SK-N-DZ (cell line): Measurements from ENCODE around the gene STK24. TPM values are rescaled to one million over a fixed set of nuclear protein-coding genes. Genes with fewer than 3 reads are reported as not detected.
A peak's percentile ranks its signal among the peaks of the same experiment; 100 is the strongest.
"Not testable (repeated sequence)": the region's sequence is repeated elsewhere in the genome, so short reads cannot be mapped to it uniquely, and the experiment has no call there.

Source experiments
- DNase-seq: peaks from one replicate; pipeline ENCODE4 v3.0.0-alpha.2; 2015; ENCODE audit warnings: low spot score
- polyA plus RNA-seq, 2 experiments: library from polyadenylated mRNA; depleted of rRNA; stranded (reverse); fragments of >200 nt; gene quantifications; 2 replicates each; pipeline ENCODE4 v1.2.3, GENCODE V29; 2014

The STK24 gene
- 61.7 and 68.1 TPM in 2 replicates for polyA plus RNA-seq (2014; cell fraction: cytosol; rRNA removed)
- 36.7 and 43.0 TPM in 2 replicates for polyA plus RNA-seq (2014; cell fraction: nucleus; rRNA removed)

DNA sequence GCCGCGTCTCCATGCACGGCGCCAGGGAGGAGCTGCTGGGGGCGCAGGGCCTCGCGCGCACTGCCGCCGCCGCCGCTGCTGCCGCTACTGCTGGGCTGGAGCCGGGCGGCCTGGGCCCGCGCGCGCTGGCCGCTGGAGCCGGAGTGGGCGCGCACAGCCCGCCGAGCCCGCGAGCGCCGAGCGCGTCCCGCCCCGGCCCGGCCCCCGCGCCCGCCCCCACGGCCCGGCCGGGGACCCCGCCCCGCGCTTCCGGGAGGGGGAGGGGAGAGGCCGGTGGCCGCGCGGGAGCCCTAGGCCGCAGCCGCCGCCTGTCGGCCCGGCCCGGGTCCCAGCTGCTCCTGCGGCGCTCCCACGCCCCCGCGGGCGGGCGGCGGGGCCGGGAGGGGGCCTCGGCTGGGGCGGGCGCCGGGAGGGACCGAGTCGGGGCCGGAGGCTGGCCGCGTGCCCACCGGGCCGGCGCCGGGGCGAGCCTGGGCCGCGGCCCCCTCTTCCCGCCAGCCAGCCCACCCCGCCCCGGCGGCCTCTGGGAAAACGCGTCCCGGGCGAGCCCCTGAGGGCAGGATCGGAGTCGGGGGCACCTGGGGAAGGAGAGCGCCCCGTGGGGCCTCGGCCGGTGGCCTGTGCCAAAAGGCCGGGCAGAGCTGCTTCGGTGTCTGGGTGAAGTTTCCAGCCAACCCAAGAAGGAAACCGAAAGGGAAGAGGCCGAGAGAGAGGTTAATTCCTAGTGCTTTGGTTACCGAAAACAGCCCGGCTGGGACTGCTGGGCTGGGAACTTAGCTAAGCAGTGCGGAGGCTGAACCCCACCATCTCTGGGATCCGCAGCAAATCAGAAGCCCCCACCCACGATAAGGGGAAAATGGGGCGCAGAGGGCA lies at the start of gene STK24:
Gene STK24 (minus strand): TSS at position 145 of the 873 bp plus-strand sequence. CDS start 321 bp downstream, outside the sequence.
- peak; percentile 43 for DNase-seq

DNA sequence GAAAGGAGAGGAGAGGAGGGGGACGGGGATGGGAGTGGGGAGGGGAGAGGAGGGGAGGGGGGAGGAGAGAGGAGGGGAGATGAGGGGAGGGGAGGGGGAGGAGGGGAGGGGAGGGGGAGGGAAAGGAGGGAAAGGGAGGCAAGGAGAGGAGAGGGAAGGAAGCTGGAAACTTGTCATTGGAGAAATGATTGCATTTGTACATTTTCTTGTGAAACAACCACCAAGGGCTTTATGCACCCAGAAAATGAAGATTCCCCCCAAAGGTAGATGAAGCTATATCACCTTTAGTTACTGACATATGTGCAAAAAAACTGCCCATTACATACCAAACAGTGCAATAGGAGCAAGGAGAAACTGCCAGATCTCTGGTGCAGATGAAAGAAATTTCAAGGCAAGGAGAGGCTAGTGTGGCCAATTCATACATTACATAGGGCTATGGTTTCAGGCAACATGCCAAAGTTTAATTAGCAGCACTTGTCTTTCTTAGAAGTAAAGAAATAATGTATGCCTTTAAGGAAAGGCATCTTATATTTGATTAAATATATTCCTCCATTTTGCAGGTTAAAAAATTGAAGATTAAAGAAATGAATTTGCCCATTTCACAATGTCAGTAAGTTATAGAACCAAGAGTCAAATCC lies 49.5 kb upstream of the STK24 start:
- DNase-seq: no peak

DNA sequence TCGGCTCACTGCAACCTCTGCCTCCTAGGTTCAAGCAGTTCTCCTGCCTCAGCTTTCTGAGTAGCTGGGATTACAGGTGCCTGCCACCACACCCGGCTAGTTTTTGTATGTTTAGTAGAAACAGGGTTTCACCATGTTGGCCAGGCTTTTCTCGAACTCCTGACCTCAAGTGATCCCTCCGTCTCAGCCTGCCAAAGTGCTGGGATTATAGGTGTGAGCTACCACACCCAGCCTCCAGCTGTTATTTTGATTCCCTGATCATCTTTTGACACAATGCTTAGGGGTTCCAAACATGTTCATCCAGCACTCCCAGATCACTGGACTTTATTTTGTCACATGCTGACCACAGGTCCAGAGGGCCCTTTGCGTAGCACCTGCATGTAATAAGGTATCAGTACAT lies 47.7 kb upstream of the STK24 start:
- DNase-seq: not testable (repeated sequence)

DNA sequence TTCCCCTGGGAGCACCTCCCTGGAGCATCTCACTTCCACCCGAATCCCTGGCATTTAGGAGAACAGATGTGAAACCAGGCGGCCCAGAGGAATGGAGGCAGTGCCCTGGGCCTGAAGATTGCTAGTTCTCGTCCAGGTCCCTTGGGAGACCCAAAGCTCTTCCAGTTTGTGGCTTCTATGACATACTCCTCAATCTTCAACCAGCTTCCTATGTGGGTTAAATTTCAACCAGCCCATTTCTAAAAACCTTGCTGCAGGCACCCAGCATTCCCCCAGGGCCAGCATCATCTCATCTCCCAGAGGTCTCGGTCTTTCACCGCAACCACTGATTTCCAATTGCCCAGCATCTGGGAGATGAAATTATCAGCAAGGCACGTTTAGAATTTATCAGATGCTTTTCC lies 46.0 kb upstream of the STK24 start:
- peak; percentile 54 for DNase-seq

DNA sequence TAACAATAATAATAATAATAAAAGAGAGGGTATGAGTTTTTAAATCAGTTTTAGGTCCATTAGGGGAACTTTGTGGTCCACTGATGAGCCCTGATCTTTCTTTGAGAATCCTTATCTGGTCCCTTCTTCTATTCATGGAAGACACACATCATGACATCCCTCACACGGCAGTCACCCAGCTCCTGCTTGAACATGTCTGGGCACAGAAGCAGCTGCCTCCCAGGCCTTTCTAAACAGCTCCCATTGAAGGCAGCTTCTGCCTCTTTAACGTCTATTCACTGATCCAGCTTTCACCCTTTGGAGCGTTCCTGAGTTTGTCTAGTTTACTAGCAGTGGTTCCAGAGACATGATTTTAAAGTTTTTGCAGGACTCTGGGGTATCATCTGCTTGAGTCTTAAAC lies 42.6 kb upstream of the STK24 start:
- DNase-seq: no peak

DNA sequence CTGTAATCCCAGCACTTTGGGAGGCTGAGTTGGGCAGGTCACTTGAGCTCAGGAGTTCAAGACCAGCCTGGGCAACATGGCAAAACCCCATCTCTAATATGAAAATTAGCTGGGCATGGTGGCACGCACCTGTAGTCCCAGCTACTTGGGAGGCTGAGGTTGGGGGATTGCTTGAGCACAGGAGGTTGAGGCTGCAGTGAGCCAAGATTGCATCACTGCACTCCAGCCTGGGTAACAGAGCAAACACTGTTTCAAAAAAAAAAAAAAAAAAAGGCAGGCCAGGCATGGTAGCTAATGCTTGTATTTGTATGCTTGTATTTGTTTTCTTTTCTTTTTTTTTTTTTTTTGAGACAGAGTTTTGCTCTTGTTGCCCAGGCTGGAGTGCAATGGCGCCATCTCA lies 38.7 kb upstream of the STK24 start:
- DNase-seq: not testable (repeated sequence)

DNA sequence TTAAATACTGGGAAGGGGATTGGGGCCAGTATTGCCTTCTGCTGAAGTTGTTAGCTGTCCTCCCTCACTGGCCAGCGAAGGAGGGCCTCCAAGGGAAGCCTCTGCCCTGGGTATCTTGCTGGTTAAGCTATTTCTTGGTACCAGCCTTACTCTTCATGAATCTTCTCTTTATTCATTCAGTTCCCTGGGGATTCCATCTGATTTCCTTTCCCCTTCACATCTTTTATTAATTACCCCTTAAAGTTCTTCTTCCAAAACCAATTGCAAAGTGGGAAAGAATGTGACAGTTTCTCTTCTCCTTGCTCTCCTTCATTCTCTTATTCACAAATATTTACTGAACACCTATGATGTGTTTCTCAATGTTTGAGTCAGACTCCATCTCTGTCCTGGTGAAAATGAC lies 36.7 kb upstream of the STK24 start:
- DNase-seq: no peak

DNA sequence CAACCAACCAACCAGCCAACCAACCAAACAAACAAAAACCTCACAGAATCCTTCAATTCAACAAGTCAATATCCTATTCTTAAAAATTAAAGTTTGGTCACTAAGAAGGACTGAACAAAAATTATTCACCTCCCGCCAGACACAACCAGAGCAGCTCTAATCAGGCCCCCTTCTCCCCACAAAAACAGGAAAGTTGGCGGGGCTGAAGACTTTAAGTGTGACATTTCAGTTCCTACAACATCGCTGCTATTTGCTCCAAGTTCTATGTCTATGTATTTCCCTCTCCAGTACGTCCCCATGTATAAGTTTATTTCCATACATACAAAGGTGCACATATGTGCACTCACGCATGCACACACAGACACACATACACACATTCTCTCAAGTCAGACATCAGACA lies 32.8 kb upstream of the STK24 start:
- DNase-seq: no peak

DNA sequence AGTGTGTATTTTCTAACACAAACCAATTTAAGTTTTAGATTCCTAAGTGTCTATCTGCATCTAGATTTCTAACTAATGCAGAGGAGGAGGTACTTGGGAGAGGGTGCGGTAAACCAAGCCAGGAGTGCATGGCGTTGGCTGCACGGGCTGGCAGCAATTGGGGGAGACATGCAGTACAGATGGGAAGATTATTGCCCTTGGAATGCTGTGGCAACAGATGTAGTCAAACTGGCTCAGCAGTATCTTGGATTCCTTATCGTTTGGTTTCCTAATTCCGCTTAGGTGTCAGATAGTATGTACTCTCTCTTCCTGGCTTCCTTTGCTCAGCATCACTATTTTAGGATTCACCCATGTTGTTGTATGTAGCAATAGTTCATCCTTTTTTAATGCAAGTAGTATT lies 29.4 kb upstream of the STK24 start:
- no peak for DNase-seq

DNA sequence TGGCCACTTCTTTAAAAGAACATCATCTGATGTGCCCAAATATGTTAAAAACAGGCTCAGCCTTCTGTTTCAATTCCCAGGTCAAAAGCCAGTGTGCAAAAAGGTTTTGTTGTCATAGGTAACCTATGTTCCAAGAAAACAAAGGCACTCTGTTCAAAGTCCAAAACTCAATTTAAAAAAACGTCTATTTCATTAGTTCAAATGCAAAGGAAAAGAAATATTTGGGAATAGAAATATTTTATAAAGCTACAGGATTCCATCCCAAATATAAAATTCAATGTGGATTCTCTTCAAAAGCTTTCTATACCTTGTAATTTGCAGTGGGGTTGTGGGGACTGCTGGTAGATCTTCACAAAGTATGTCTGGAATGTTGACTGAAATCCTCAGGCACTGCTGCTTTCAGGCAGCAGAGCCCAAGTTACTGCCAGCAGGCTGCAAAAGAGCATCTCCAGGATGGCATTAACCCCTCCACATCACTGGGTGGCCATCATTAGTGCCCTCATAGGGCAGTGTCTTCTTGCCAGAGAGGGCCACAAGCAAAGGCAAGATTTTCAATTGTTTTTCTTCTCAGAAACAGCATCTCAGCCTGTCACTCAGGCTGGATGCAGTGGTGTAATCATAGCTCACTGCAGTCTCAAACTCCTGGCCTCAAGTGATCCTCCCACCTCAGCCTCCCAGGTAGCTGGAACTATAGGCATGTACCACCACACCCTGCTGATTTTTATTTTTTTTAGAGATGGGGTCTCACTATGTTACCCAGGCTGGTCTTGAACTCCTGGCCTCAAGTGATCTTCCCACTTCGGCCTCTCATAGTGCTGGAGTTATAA lies 22.8 kb upstream of the STK24 start:
- DNase-seq: no peak

DNA sequence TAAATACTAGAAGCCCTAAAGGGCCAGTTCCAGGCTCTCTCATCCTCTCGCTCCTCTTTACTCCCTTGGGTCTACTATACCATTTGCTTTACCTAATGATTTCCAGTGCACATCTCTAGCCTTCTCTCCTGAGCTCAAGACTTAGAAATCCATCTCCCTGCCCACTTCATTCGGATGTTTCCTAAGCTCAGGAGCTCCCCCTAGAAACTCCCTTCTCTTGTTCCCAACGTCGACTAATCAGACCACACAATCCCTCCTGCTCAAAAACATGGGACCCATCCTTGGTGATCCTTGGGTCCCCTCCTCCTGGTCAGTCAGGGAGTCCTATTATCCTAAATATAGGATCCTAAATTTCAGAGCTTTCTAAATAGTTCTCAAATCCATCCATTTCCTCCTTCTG lies 21.1 kb upstream of the STK24 start:
- no peak for DNase-seq

DNA sequence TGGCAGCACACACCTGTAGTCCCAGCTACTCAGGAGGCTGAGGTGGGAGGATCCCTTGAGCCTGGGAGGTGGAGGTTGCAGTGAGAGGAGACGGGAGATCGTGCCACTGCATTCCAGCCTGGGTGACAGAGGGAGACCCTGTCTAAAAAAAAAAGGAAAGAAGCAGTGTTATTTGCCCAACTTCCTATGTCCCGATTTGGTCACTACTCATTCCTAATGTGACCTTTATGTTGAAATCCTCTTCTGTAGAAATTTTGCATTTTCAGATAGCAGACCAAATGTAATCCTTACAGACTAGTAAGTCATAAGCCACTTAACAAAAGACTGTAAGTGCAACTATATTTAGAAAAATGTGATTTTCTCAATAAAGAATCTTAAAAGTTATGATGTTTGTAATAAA lies 18.2 kb upstream of the STK24 start:
- no peak for DNase-seq

DNA sequence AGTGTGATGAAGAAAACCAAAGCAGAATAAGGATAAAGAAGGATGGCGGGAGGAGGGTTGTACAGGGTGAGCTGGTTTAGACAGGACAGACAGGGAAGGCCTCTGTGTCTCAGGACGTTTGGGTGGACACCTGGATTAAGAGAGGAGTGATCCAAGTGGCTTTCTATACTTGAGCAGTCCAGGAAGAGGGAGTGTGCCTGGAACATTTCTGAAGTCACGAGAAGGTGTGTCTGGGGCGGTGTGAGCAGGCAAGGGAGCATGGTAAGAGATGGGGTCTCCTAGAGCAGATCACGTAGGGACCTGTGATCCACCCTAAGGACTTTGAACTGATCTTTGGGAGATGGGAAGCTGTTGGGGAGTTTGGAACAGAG lies 15.4 kb upstream of the STK24 start:
- no peak for DNase-seq

DNA sequence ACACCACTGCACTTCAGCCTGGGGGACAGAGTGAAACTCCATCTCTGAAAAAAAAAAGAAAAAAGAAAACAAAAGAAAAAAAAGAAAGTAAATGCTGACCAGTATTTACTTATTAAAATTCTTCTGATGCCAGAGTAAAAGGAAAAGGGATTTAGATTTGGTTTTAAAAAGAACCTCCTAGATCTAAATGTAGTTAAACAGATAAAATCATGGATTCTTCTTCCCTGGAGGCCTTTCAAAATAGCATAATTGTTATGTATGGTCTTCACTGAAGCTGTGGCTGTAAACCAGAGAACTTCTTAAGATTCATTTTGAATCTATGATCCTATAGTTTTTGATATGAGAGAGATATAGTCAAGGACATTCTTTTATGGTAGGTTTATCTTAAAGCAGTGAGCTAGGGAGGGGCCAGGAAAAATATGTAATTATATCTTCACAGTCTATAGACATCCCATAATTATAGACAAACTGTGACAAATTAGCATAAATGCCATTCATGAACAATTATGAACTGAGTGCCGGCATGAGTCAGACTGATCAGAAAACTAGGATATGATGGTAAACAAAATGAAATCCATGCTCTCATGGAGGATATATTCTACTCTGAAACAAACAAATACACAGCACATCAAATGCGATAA lies 14.9 kb upstream of the STK24 start:
- no peak for DNase-seq

DNA sequence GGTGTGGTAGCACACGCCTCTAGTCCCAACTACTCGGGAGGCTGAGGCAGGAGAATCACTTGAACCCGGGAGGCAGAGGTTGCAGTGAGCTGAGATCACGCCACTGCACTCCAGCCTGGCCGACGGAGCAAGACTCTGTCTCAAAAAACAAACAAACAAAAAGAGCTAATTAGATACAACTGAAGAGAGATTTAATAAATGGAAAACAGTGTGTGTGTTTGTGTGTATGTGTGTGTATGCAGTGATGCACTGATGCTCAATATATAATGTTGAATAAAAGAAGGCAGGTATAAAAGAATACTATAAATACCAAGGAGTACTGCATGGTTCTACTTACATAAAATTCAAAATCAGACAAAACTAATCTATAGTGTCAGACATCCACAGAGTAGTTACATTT lies 13.6 kb upstream of the STK24 start:
- DNase-seq: not testable (repeated sequence)

DNA sequence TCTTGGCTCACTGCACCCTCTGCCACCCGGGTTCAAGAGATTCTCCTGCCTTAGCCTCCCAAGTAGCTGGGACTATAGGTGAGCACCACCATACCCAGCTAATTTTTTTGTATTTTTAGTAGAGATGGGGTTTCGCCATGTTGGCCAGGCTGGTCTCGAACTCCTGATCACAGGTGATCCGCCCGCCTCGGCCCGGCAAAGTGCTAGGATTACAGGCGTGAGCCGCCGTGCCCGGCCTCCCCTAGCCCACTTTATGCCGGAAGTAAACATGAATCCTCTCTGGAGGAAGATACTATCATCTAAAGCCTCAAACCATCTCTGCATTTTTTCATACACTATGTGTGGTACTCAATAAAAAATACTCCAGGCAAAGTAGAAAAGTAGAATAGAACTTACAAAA lies 12.6 kb upstream of the STK24 start:
- DNase-seq: not testable (repeated sequence)

DNA sequence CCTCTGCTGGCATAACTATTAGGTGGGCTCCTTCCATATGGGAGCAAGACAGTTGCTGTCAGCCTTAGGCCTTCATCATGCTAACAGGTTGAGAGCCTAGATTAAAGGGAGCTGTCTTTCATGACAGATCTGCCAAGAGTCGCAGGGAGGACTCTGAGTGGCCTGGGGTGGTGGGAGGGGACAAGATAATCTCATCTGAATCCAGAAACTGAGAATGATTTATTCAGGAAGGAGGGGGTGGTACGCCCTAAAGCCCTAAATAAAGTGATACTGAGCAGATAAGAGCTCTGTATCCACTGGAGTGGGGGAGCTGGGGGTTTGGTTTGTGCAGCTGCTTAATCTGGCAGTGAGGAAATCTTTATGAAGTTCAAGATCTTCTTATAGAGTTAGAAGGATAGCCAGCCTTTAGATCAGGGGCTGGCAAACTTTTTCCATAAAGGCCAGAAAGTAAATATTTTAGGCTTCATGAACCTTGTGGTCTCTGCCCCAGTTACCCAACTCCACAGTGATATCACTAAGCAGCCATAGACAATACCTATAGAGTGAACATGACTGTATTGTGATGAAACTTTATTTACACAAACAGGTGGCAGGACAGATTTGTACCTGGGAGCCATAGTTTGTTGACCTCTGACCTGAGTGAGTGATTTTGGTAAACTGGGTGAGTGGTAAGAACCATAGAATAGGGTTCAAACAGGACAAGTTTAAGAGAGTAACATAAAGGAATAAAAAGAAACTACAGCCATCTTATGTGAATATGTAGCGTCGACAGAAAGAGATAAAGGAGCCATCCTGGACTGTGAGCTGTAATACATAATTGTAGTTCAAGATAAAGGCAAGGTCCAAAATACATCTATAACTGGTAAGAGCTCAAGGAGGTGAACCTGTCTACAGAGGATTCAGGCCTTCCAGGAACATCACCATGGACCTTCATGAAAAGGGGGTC lies 9.8 kb upstream of the STK24 start:
- peak; percentile 38 for DNase-seq

DNA sequence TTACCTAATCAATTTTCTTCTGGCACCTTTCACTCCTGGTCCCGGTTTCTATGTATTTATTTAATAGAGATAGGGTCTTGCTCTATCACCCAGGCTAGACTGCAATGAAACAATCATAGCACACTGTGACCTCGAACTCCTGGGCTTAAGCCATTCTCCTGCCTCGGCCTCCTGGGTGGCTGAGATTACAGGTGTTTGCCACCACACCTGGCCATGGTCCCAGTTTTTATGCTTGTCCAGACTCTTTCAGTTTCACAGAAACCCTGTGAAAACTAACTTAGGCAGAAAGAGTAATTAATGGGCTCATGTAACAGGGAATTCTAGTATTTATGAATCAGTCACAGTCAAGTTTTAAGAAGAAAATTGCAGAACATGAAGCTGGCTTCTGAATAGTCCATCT lies 9.0 kb upstream of the STK24 start:
- no peak for DNase-seq

DNA sequence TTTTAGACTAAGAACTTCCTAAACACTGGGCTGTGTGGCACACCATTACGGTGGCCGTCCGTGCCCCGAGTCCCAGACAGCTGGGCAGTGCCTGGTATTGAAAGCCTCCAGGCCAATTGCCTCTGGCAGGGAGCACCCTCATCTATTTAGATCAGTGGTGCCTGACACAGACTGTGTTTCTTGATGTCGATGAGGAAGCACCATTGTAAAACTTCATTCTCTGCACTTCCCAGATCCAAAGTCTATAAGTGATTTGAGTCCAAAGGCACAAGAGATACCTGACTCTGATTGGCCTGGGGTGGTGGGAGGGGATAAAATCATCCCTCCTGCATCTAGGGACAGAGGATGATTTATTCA lies 8.5 kb upstream of the STK24 start:
- no peak for DNase-seq

DNA sequence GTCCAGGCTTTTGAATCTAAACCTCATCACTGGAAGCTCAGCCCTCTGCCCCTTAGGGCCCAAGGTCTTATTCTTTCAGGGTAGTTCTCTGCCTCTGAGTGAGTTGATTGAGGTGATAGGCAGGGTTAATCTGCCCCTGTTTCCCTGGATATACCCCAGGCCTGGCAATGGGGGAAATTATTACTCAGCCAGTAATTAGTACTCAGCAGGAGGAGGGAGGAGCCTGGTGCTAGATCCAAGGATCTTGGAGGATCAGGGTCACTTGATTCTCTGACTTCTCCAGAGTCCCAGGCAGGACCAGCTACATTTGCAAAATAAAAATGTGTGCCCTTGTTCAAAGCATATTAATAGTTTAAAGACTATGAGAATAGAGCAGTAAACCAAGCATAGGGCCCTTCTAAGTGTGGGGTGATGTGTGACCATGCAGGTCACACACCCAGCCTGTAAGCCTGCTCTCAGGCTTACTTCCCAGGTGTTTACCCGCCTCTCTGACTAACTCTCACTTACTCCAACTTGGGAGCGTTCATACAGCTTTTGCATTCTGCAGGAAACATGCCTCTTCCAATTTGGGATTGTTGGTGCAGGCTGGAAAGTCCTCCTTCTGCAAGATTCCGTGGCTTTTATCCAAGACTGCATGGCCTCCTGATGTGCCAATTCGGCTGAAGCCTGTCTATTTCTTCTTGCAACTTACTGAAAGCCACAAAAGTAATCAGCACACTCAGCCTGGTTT lies 7.9 kb upstream of the STK24 start:
- no peak for DNase-seq
